ENCODE data around the gene TRIP13.

TRIP13 gene

GRCh38 chr5:962801-963200, 70.1 kb downstream of the TRIP13 start:
- Histone ChIP-seq H3K4me1 (peaks cover 60 to 100% (median 93%) of the 10 kb centered on the region in 10 experiments), H3K27me3 (peaks cover 4 to 76% (median 12%) of the 10 kb centered on the region in 11 experiments; a peak in 20 of 22 replicates), H3K4me3 (peak overlapping the region in 3 of 10 experiments; percentile 44 to 55 (median 50); a peak in 3 of 20 replicates), H3K4me2 (peak overlapping the region; percentile 81 to 99 (median 92)), H3K36me3 (0 out of 22 replicates have a peak, but pooled peaks cover 0 to 6% (median 0%) of the 10 kb centered on the region in 11 experiments), H4K20me1 (peaks cover 0 to 51% (median 0%) of the 10 kb centered on the region in 11 experiments; a peak in 6 of 22 replicates), H3K9ac (peak overlapping the region in 7 of 11 experiments; percentile 32 to 77 (median 71); a peak in 11 of 22 replicates), H3K27ac (peak overlapping the region in 8 of 11 experiments; percentile 45 to 90 (median 72); a peak in 14 of 22 replicates), H3K9me3 (replicated peaks in 1 of 11) (peaks cover 0 to 15% (median 5%) of the 10 kb centered on the region in 11 experiments; a peak in 9 of 22 replicates)
- no peak for TF ChIP-seq Cebpa-rat (IDR thresholded peaks at IDR 0.05)

GRCh38 chr5:963310-963672, 70.6 kb downstream of the TRIP13 start:
- H4K20me1 ChIP-seq, result peaks cover 0 to 47% (median 0%) of the 10 kb centered on the region in 11 experiments; a peak in 5 of 22 replicates
- TF ChIP-seq Cebpa-rat (IDR thresholded peaks at IDR 0.05), result no peak
- peaks cover 0 to 19% (median 5%) of the 10 kb centered on the region in 11 experiments; a peak in 9 of 22 replicates for H3K9me3 ChIP-seq (replicated peaks in 1 of 11)
- peaks cover 59 to 100% (median 93%) of the 10 kb centered on the region in 10 experiments for H3K4me1 ChIP-seq
- H3K9ac ChIP-seq, result peak overlapping the region in 8 of 11 experiments; percentile 32 to 77 (median 65); a peak in 16 of 22 replicates
- peak overlapping the region in 8 of 10 experiments; percentile 21 to 55 (median 48); a peak in 11 of 20 replicates for H3K4me3 ChIP-seq
- H3K4me2 ChIP-seq, result peak overlapping the region; percentile 81 to 99 (median 92)
- 0 out of 22 replicates have a peak, but pooled peaks cover 0 to 6% (median 0%) of the 10 kb centered on the region in 11 experiments for H3K36me3 ChIP-seq
- peak overlapping the region in 8 of 11 experiments; percentile 45 to 90 (median 72); a peak in 16 of 22 replicates for H3K27ac ChIP-seq
- H3K27me3 ChIP-seq, result peaks cover 0 to 72% (median 7%) of the 10 kb centered on the region in 11 experiments; a peak in 19 of 22 replicates

DNA sequence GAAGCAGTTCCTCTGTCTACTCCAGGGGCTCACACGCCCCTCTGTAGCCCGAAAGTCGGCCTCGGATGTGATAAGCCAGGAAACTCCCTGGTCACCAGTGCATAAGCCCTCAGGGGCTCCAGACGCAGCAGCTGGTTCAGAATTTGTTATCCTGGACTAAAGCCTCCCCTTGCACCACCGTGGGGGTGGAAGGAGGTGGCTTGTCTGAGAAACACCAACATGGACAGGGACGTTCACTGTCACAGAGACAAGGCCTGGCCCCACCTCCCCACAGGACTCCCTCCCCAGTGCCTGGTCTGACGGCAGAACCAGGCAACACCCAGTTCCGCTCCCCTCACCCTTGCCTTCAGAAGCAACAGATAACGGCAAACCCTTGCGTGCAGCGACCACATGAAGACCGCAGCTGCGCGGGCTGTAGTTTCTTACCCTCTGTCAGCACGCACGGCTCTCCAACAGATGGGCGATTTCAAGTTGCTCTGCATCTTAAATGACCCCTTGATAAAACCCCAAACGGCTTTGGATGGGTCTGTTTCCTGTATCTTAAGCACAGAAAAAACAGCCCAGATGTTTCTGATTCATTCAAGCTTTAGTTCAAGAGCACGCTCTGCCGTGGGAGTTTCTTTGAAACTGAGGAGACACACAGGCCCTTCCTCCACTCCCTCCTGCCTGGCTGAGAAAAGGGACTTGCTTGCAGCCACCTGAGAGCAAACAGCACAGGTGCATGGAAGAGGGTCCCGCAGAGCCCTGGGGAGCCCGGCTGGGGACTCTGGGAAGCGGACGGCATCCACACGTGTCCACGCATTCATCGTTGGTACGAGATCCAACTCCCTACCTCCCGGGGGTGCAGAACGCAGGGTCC, 71.2 kb downstream of the TRIP13 start:
- Histone ChIP-seq H3K9me3 (replicated peaks in 1 of 11) (peaks cover 0 to 23% (median 5%) of the 10 kb centered on the region in 11 experiments; a peak in 9 of 22 replicates), H3K9ac (peak overlapping the region in 9 of 11 experiments; percentile 22 to 77 (median 59); a peak in 17 of 22 replicates), H3K27me3 (peaks cover 0 to 70% (median 1%) of the 10 kb centered on the region in 11 experiments; a peak in 15 of 22 replicates), H3K4me2 (peak overlapping the region; percentile 81 to 99 (median 92)), H4K20me1 (peaks cover 0 to 40% (median 0%) of the 10 kb centered on the region in 11 experiments; a peak in 5 of 22 replicates), H3K36me3 (0 out of 22 replicates have a peak, but pooled peaks cover 0 to 6% (median 0%) of the 10 kb centered on the region in 11 experiments), H3K27ac (peak overlapping the region in 8 of 11 experiments; percentile 45 to 90 (median 72); a peak in 16 of 22 replicates), H3K4me3 (peak overlapping the region in 9 of 10 experiments; percentile 10 to 55 (median 47); a peak in 17 of 20 replicates), H3K4me1 (peaks cover 59 to 100% (median 96%) of the 10 kb centered on the region in 10 experiments)
- TF ChIP-seq Cebpa-rat (IDR thresholded peaks at IDR 0.05), result peak in 1 of 11 experiments; percentile 73; a peak in 2 of 22 replicates

DNA sequence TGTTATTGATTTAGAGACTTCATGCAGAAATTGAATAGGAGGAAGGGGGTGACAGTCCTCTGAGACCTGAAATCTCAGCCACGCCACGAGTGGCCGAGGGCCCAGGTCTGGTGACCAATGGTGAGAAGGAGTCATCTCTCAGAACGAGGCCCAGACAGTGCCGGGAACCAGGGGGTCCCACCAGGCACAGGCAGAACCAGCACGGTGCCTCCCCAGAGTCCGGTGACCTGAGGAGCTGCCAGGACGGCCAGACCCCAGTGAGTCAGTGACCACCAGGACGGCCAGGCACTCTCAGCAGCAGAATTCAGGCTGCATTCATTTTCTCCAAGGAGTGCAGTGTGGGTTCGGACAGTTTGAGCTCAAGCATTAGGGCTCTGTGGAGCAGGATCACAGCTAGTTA, 72.1 kb downstream of the TRIP13 start:
- Histone ChIP-seq H3K4me1 (peaks cover 58 to 100% (median 99%) of the 10 kb centered on the region in 10 experiments), H3K9ac (peak overlapping the region in 7 of 11 experiments; percentile 36 to 77 (median 71); a peak in 13 of 22 replicates), H3K36me3 (0 out of 22 replicates have a peak, but pooled peaks cover 0 to 6% (median 0%) of the 10 kb centered on the region in 11 experiments), H4K20me1 (peaks cover 0 to 39% (median 0%) of the 10 kb centered on the region in 11 experiments; a peak in 5 of 22 replicates), H3K27me3 (peaks cover 0 to 75% (median 4%) of the 10 kb centered on the region in 11 experiments; a peak in 10 of 22 replicates), H3K9me3 (replicated peaks in 1 of 11) (peaks cover 0 to 32% (median 5%) of the 10 kb centered on the region in 11 experiments; a peak in 10 of 22 replicates), H3K4me3 (peak overlapping the region in 7 of 10 experiments; percentile 43 to 55 (median 50); a peak in 11 of 20 replicates), H3K4me2 (peak overlapping the region; percentile 81 to 99 (median 92)), H3K27ac (peak overlapping the region in 7 of 11 experiments; percentile 50 to 90 (median 77); a peak in 14 of 22 replicates)
- no peak for TF ChIP-seq Cebpa-rat (IDR thresholded peaks at IDR 0.05)

DNA sequence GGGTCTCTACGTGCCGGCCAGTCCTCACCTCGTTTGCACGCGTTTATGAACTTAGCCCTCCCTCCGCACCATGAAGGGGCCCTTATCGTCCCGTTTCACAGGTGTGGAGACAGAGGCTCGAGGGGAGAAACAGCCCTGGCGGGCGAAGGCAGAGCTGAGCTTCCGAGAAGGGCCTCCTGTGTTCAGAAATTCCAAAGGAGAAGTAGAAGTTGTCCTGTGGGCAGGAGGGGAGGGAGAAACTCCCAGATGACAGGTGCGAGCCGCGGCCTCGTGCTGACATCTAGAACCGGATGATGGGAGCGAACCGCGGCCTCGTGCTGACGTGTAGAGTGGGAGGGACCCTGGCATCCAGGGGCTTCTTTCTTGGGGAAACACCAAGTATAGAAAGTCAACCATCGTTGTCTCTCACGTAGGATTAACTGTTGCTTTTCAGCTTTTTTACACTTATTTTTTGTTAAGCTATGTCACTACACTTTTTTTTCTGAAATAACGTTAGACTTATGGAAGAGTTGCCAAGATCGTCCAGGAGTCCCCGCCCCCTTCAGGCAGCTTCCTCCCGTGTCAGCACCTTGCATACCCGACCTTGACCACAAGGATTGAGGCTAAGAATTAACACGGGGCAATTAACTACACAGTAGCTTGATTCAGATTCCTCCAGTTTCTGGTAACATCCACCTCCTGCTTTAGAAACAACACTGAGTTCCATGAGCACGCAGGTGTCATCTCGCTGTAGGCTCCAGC, 73.1 kb downstream of the TRIP13 start:
- Histone ChIP-seq H3K4me3 (peak overlapping the region in 2 of 10 experiments; percentile 50 to 55; a peak in 2 of 20 replicates), H3K27ac (peak overlapping the region in 4 of 11 experiments; percentile 77 to 90 (median 82); a peak in 8 of 22 replicates), H3K9me3 (replicated peaks in 1 of 11) (peaks cover 0 to 41% (median 7%) of the 10 kb centered on the region in 11 experiments; a peak in 12 of 22 replicates), H3K36me3 (0 out of 22 replicates have a peak, but pooled peaks cover 0 to 6% (median 0%) of the 10 kb centered on the region in 11 experiments), H3K27me3 (peaks cover 0 to 66% (median 4%) of the 10 kb centered on the region in 11 experiments; a peak in 10 of 22 replicates), H3K4me2 (peak overlapping the region; percentile 81 to 99 (median 92); a peak in 21 of 22 replicates), H3K4me1 (peaks cover 49 to 93% (median 89%) of the 10 kb centered on the region in 10 experiments), H3K9ac (peak overlapping the region in 2 of 11 experiments; percentile 74 to 77; a peak in 4 of 22 replicates), H4K20me1 (peaks cover 0 to 30% (median 0%) of the 10 kb centered on the region in 11 experiments; a peak in 5 of 22 replicates)
- no peak for TF ChIP-seq Cebpa-rat (IDR thresholded peaks at IDR 0.05)

GRCh38 chr5:966345-966710, 73.6 kb downstream of the TRIP13 start:
- no peak for TF ChIP-seq Cebpa-rat (IDR thresholded peaks at IDR 0.05)
- Histone ChIP-seq H3K27me3 (peaks cover 0 to 60% (median 4%) of the 10 kb centered on the region in 11 experiments; a peak in 10 of 22 replicates), H3K9ac (no peak overlapping the region), H3K9me3 (replicated peaks in 1 of 11) (peaks cover 0 to 47% (median 11%) of the 10 kb centered on the region in 11 experiments; a peak in 16 of 22 replicates), H3K36me3 (peaks cover 0 to 6% (median 0%) of the 10 kb centered on the region in 11 experiments; a peak in 1 of 22 replicates), H3K4me1 (peaks cover 43 to 88% (median 84%) of the 10 kb centered on the region in 10 experiments), H3K27ac (peak overlapping the region in 1 of 11 experiments; percentile 90; a peak in 1 of 22 replicates), H3K4me3 (no peak overlapping the region), H3K4me2 (peak overlapping the region in 8 of 11 experiments; percentile 87 to 99 (median 92); a peak in 16 of 22 replicates), H4K20me1 (peaks cover 0 to 25% (median 0%) of the 10 kb centered on the region in 11 experiments; a peak in 5 of 22 replicates)

GRCh38 chr5:966941-967340, 74.3 kb downstream of the TRIP13 start:
- peaks cover 0 to 19% (median 0%) of the 10 kb centered on the region in 11 experiments; a peak in 5 of 22 replicates for H4K20me1 ChIP-seq
- no peak for TF ChIP-seq Cebpa-rat (IDR thresholded peaks at IDR 0.05)
- peaks cover 37 to 82% (median 78%) of the 10 kb centered on the region in 10 experiments for H3K4me1 ChIP-seq
- H3K4me2 ChIP-seq, result peak overlapping the region in 7 of 11 experiments; percentile 89 to 99 (median 93); a peak in 12 of 22 replicates
- no peak overlapping the region for H3K4me3 ChIP-seq
- peaks cover 6 to 53% (median 15%) of the 10 kb centered on the region in 11 experiments; a peak in 18 of 22 replicates for H3K9me3 ChIP-seq (replicated peaks in 1 of 11)
- H3K27ac ChIP-seq, result no peak overlapping the region
- H3K27me3 ChIP-seq, result peaks cover 0 to 54% (median 4%) of the 10 kb centered on the region in 11 experiments; a peak in 9 of 22 replicates
- H3K9ac ChIP-seq, result no peak overlapping the region
- peaks cover 0 to 6% (median 0%) of the 10 kb centered on the region in 11 experiments; a peak in 1 of 22 replicates for H3K36me3 ChIP-seq

All from BLaER1 treated with 17β-estradiol and CSF1 and Interleukin-3, amounts not matched to agents 10 nM and 100 nM (cell line).